DLD1 (cell line): ENCODE results near the gene ORMDL3.
"Not testable (repeated sequence)": the region's sequence is repeated elsewhere in the genome, so short reads cannot be mapped to it uniquely, and the experiment has no call there.

ENCODE experiments used
- in situ Hi-C: cut with HindIII; loops from 2 replicates; pipeline ENCODE4 v1.10.0; 2017; ENCODE audit warnings: low sequenced_read_pairs

ORMDL3 gene

GRCh38 chr17:39887078-39887477 lies 40.3 kb downstream of the ORMDL3 start:
- in situ Hi-C loops = no loop called here

GRCh38 chr17:39886102-39886501 lies 41.3 kb downstream of the ORMDL3 start:
- in situ Hi-C loops = not testable (repeated sequence)

GRCh38 chr17:39872751-39873150 lies 54.6 kb downstream of the ORMDL3 start:
- in situ Hi-C loops = no loop called here

GRCh38 chr17:39871801-39872200 lies 55.6 kb downstream of the ORMDL3 start:
- in situ Hi-C loops = no loop called here
